ENCODE results near the gene PPP1R12C.
"Not testable (repeated sequence)": the region's sequence is repeated elsewhere in the genome, so short reads cannot be mapped to it uniquely, and the experiment has no call there.

PPP1R12C gene

DNA sequence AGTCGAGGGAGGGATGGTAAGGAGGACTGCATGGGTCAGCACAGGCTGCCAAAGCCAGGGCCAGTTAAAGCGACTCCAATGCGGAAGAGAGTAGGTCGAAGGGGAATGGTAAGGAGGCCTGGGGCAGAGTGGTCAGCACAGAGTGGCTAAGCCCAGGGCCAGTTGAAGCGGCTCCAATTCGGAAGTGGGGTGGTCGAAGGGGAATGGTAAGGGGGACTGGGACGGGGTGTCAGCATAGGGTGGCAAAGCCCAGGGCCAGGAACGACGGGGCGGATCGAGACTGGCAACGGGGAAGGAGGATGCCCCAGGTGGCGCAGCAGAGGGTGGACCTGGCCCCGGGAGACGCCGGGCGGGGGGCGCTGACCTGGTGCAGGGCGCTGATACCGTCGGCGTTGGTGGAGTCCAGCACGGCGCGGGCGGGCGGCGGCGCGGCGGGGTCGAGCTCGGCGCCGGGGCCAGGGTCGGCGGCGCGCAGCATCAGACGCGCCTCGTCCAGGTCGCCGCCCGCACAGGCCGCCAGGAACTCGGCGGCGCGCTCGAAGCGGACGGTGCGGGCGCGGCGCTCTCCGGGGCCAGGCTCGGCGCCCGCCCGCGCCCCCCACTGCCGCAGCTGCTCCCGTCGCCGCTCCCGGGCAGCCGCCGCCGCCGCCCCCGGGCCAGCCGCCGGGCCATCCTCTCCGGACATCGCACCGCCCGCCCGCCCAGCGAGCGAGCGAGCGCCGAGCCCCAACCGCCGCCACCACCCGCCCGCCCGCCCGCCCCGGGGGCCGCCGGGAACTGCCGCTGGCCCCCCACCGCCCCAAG lies at the start of gene PPP1R12C:
Gene PPP1R12C (minus strand): TSS at position 779 of the 804 bp plus-strand sequence. CDS start 94 bp downstream, at position 685.
- in situ Hi-C loops (cut with MboI; ENCODE audit: low sequenced_read_pairs): no loop called here

GRCh38 chr19:55166530-55167268 lies 49.3 kb upstream of the PPP1R12C start, which contains the start of gene DNAAF3:
TSS of gene DNAAF3 (minus strand) at chr19:55166613. CDS start at chr19:55166413, 200 bp downstream.
- in situ Hi-C loops (cut with MboI; ENCODE audit: low sequenced_read_pairs): no loop called here

- in situ Hi-C loops (cut with MboI; ENCODE audit: low sequenced_read_pairs): no loop called here
Measured at GRCh38 chr19:55165952-55166529, 48.6 kb upstream of the PPP1R12C start.

DNA sequence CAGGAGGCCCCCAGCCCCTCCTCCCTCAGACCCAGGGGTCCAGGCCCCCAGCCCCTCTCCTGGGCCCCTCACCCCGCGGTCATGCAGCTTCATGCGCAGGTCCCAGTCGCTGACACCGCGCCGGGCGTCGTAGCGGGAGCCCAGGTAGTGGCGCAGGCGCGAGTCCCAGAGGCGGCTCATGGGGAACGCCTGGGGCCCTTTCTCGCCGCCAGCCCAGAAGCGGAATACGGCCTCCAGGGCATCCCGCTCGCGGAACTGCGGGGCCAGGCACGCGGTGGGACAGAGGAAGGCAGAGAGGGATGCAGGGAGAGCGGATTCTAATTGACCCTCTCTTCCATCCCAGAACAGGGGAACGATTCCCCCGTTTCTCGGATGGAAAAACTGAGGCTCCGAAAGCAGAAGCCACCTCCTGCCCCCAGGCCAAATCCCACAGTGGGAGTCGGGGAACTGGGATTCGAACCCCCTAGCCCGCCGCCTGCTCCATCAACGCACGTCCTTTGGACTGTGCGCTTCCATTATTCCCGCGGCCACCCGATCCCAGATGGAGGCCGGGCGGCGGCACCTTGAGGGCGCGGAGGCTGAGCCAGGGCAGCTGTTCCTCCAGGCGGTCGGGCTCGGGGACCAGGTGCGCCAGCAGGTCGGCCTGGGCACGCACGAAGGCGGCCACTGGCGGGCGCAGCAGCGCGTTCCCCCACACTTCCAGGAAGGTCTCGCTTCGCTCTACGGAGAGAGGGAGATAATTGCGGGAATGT lies 44.3 kb upstream of the PPP1R12C start:
- in situ Hi-C loops (cut with MboI; ENCODE audit: low sequenced_read_pairs): no loop called here

GRCh38 chr19:55160986-55161365 lies 43.5 kb upstream of the PPP1R12C start:
- in situ Hi-C loops (cut with MboI; ENCODE audit: low sequenced_read_pairs): no loop called here

GRCh38 chr19:55160128-55160985 lies 42.9 kb upstream of the PPP1R12C start:
- in situ Hi-C loops (cut with MboI; ENCODE audit: low sequenced_read_pairs): no loop called here

DNA sequence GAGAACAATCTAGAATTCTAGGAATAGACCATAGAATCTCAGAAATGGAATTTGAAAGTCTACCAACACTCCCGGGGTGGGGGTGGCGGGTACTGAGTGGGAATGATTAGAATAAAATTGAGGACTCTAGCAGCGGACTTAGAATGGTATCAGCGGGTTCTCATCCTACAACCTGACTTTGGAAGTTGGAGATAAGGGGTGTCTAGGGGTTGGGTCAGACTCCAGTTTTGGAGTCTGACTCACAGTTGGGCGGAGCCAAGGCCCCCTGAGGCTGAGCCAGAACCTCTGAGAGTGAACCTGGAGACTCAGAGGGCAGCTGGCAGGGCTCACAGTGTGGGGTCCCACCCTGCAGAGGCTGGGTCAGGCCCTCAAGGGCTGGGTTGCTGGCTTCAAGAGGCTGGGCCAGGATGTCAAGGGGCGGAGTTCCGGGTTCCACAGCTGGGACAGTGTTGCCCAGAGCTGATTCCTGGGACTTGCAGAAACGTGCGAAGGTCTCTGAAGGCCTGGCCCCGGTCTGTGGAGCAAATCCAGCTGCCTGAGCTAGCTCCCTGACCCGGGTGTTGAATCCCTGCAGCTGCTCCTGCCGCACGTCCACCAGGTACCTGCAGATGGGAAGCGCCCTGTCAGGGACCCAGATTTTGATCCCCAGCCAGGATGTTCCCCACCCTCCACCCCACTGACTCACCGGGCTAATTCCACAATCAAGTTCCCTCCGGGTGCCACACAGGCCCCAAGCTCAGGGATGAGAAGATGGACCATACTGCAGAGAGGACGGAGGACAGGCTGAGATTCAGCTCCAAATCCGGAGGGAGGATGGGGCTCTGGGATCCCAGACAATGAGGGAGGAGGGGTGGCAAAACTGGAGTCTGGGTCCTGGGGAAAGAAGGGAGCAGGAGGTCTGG lies 41.7 kb upstream of the PPP1R12C start:
- in situ Hi-C loops (cut with MboI; ENCODE audit: low sequenced_read_pairs): no loop called here

DNA sequence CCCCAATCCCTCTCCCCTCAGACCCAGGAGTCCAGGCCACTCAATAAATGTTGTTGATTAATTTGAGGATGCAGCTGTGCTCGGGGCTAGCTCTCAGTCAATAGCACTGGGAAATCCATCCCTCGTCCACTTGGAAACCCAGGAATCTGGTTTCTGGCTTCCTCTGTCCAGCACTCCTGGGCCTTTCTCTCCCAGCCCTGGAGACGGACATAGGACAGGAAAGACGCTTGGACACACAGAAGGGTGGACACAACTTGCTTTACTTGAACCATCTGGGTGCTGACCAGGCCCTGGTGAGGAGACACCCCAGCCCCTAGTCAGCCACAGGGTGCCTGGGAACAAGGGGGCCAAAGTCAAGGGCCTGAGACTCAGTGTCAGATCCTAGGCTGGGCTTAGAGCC lies 41.0 kb upstream of the PPP1R12C start:
- in situ Hi-C loops (cut with MboI; ENCODE audit: low sequenced_read_pairs): no loop called here

DNA sequence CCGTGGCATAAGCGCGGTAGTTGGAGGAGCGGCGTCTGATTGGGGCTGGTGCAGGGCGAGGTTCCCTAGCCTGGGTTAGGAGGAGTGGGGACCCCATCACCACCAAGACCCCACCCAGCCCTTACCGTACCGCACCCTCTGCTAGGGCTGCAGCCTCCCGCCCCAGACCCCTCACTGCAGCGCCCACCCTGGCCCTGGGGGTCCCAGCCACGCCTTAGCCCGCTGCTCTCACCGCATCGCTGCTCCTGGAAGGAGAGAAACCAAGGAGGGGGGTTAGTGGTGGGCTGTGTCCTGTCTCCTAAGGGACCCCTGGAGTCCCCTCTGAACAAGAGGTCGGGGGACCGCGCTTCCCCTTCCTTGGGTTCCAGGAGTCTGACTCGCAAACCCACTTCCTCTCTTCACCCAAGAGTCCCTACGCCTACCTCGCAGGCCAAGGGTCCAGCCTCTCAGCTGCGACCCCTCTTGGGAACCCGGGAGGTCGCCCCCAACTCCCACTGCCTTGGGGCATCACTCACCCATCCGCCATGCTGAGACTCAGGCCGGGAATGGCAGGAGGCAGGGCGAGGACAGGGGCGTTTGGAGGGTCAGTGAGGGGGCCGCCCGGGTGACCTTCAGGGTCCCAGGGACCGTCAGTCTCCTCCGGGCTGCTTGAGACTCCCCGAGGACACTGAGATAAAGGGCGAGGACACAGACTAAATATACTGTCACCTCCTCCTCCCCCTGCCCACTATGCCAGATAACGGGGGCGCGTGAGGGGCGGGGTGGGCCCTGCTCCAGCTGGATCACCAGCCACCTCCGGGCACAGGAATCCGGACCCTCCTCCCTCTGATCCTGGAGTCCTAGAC lies 39.8 kb upstream of the PPP1R12C start, which contains the start of gene TNNI3:
Gene TNNI3 (minus strand): TSS at position 669 of the 845 bp plus-strand sequence. CDS start 143 bp downstream, at position 526.
- in situ Hi-C loops (cut with MboI; ENCODE audit: low sequenced_read_pairs): no loop called here

- in situ Hi-C loops (cut with MboI; ENCODE audit: low sequenced_read_pairs): no loop called here
Measured at GRCh38 chr19:55156202-55157063, 39.0 kb upstream of the PPP1R12C start.

DNA sequence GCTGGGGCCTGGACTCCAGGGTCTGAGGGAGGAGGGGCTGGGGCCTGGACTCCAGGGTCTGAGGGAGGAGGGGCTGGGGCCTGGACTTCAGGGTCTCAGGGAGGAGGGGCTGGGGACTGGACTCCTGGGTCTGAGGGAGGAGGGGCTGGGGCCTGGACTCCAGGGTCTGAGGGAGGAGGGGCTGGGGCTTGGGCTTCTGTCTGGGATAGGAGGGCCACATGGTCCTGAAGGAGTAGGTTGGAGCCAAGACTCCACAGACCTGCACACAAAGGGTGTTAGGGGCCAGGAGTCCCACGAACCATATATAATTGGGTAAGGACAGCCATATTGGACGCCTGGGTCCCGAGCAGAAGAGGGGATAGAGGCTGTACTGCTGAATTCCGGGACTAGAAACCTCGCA lies 38.3 kb upstream of the PPP1R12C start:
- in situ Hi-C loops (cut with MboI; ENCODE audit: low sequenced_read_pairs): not testable (repeated sequence)

GRCh38 chr19:55153652-55154264 lies 36.3 kb upstream of the PPP1R12C start:
- in situ Hi-C loops (cut with MboI; ENCODE audit: low sequenced_read_pairs): no loop called here

DNA sequence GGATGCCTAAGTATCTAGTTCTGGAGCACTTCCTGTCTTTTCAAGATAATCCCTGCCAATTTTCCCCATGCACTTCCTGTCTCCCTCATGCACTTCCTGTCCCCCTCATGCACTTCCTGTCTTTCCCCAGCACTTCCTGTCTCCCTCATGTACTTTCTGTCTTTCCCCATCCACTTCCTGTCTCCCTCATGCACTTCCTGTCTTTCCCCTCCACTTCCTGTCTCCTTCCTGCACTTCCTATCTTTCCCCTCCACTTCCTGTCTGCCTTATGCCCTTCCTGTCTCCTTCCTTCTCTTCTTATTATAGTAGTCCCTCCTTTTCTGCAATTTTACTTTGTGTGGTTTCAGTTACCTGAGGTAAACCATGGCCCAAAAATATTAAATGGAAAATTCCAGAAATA lies 34.6 kb upstream of the PPP1R12C start:
- in situ Hi-C loops (cut with MboI; ENCODE audit: low sequenced_read_pairs): no loop called here

GRCh38 chr19:55149078-55150003 lies 31.9 kb upstream of the PPP1R12C start, which contains the start of gene TNNT1:
TSS of gene TNNT1 (minus strand) at chr19:55149206. CDS start at chr19:55147157, 2,049 bp downstream.
- in situ Hi-C loops (cut with MboI; ENCODE audit: low sequenced_read_pairs): loop anchor here (10.0 kb wide), 2 partner anchors 265 to 485 kb away; no protein-coding TSS in a partner anchor

GRCh38 chr19:55147545-55148251 lies 30.3 kb upstream of the PPP1R12C start:
- in situ Hi-C loops (cut with MboI; ENCODE audit: low sequenced_read_pairs): loop anchor here (10.0 kb wide), 2 partner anchors 267 to 487 kb away; no protein-coding TSS in a partner anchor
